ENCODE data around the gene COMMD1.

GRCh38 chr2:62184512-62185230 is 279.2 kb downstream of the COMMD1 start:
- no peak for TF ChIP-seq CTCF (IDR thresholded peaks at IDR 0.05)
- no peak for TF ChIP-seq POLR2A (IDR thresholded peaks at IDR 0.05)
